Effector memory CD4-positive, alpha-beta T cell (primary cell): ENCODE results near the gene ZNF670.
A peak's percentile ranks its signal among the peaks of the same experiment; 100 is the strongest.
"Not testable (repeated sequence)": the region's sequence is repeated elsewhere in the genome, so short reads cannot be mapped to it uniquely, and the experiment has no call there.

Experiments
- DNase-seq, 3 donors: peaks; one replicate each; pipeline ENCODE4 v3.0.0-alpha.2; 2020
- H3K27ac ChIP-seq: 2 replicates; pipeline ENCODE4 v1.7.0; 2013; ENCODE audit warnings: mild to moderate bottlenecking, low read length, moderate library complexity; ENCODE audit not compliant: insufficient read depth, poor library complexity, severe bottlenecking
- H3K27me3 ChIP-seq: replicated peaks from 2 replicates; pipeline ENCODE4 v1.7.0; 2013; ENCODE audit warnings: mild to moderate bottlenecking, low read length; ENCODE audit not compliant: insufficient read depth, control insufficient read depth, poor library complexity, severe bottlenecking
- H3K36me3 ChIP-seq: 2 replicates; pipeline ENCODE4 v1.7.0; 2013; ENCODE audit warnings: mild to moderate bottlenecking, low read length, moderate library complexity; ENCODE audit not compliant: control insufficient read depth, insufficient read depth
- H3K4me1 ChIP-seq: 2 replicates; pipeline ENCODE4 v1.7.0; 2013; ENCODE audit warnings: low read length, mild to moderate bottlenecking; ENCODE audit not compliant: control insufficient read depth, insufficient read depth, poor library complexity, severe bottlenecking
- H3K4me3 ChIP-seq: 2 replicates; pipeline ENCODE4 v1.7.0; 2013; ENCODE audit warnings: low read length, low read depth, mild to moderate bottlenecking; ENCODE audit not compliant: insufficient read depth, poor library complexity, severe bottlenecking
- H3K9me3 ChIP-seq: 2 replicates; pipeline ENCODE4 v1.7.0; 2013; ENCODE audit warnings: mild to moderate bottlenecking, low read length, moderate library complexity; ENCODE audit not compliant: control insufficient read depth
- total RNA-seq, 3 donors: gene quantifications; one replicate each; lab custom pipeline; 2026; lab: John Stamatoyannopoulos, UW

Gene ZNF670
- 0.26 to 1.2 (median 0.35) reads per million in 3 donors for total RNA-seq

DNA sequence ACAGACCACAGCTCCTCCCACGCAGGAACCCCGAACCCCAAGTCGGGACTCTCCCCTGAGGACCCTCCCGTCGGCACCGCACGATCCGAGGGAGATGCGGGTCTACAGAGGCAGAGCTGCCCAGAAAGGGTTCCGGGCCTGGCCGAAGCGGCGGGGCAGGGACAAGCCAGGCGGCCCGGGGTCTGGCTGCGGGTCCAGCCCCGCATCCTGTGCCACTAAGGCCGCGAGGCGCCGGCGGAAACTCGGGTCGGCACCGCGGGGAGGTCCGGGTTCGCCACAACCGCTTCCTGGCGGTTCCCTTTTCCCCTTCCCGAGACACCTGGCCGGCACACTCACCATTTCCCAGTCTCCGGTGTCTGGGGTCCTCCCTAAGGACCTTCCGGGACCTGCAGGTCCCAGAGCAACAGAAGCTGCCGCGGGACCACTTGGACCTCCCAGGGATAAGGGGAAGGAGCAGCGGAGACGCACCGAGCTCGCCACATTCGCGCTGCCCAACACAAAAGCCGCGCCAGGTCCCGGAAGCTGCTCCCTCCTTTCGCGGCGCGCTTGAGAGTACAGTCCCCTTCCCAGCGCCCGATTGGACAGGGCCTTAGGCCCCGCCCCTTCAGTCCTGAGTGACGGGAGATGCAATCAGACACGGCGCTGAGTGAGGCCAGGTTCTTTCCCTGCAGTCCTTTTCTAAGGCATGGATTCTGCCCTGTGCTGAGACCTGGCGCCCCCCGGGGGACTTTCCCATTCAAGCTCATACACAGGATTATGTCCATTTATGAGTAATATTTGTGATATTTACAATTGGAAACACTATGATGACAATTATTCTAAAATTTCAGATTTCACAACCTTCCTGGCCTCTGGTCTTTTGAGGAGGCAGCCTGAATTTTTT lies at the start of gene ZNF670:
Gene ZNF670 (minus strand): TSS at position 554 of the 883 bp plus-strand sequence. CDS start 215 bp downstream, at position 339.
- H3K27me3 ChIP-seq, result no peaks in the 10 kb centered on the region
- peaks cover 5% of the 10 kb centered on the region for H3K4me1 ChIP-seq
- H3K4me3 ChIP-seq, result peak within 1 kb of the TSS; percentile 91
- no peaks in the 10 kb centered on the region for H3K36me3 ChIP-seq
- no peaks in the 10 kb centered on the region for H3K9me3 ChIP-seq
- peak; percentile 55 to 75 (median 71) for DNase-seq
- H3K27ac ChIP-seq, result peak within 1 kb of the TSS; percentile 57

DNA sequence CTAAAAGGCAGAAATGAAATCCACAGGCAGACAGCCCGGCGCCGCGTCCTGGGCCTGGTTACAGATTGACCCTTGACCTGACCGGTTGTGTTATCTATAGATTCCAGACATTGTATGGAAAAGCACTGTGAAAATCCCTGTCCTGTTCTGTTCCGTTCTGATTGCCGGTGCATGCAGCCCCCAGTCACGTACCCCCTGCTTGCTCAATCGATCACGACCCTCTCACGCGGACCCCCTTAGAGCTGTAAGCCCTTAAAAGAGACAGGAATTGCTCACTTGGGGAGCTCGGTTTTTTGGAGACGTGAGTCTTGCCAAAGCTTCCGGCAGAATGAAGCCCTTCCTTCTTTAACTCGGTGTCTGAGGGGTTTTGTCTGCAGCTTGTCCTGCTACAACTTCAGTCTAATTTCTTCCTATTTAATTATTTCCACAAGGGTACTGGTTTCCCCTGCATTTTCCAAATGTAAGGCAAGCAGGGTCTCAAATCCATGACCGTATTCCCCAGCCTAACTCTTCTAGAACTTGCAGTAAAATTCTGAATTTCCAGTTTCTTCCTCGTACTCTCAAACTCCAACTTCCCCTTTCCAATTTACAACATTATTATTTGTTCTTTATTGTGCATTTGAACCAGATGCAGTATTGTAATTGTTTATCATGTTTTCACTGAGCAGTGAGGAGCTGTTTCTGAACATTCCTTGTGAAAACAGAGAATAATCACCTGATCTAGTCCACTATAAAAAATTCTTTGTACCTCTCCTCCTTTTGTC lies 49.1 kb upstream of the ZNF670 start:
- not testable (repeated sequence) for H3K27ac ChIP-seq, H3K4me3 ChIP-seq, H3K4me1 ChIP-seq, H3K36me3 ChIP-seq, DNase-seq, H3K27me3 ChIP-seq, H3K9me3 ChIP-seq

DNA sequence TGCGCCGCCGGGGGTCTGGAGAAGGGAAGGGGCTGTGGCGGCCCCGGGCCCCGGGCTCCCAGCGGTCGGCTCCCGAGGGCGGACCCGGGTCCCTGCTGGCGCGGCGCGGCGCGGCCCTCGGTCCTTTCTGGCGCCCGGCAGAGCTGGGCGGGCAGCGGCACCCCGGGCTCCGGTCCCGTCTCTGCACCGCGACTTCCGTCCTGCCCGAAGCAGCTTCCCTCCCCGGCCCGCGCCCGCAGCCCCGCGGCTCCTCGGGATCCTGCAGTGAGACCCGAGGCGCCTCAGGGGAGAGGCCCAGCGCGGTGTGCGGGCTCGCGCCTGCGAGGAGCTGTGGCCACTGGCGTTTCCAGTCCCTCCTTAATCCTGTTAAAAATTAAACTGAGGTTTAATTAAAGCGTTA lies 48.0 kb upstream of the ZNF670 start:
- DNase-seq, H3K36me3 ChIP-seq, H3K9me3 ChIP-seq, H3K27ac ChIP-seq, H3K4me3 ChIP-seq, H3K27me3 ChIP-seq, H3K4me1 ChIP-seq: not testable (repeated sequence)

DNA sequence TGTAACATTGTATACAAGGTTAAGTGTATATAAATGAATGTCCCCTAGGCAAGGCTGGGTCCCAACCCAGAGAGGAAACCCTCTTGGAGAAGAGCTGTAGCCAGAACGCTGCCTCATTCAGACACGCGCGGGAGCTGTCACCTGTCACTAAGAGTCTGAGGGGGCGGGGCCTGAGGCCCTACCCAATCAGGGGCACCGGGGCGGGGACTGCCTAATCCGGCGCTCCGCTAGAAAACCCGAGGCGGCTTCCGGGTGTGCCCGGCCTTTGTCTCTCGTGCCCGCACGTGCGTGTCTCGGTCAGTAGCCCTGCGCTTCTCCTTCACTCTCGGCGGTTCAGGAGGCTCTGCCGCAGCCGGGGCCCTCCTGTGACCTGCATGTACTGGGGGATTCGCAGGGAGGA lies 47.6 kb upstream of the ZNF670 start:
- not testable (repeated sequence) for H3K27ac ChIP-seq, H3K4me1 ChIP-seq, H3K27me3 ChIP-seq, H3K4me3 ChIP-seq, H3K36me3 ChIP-seq, DNase-seq, H3K9me3 ChIP-seq

DNA sequence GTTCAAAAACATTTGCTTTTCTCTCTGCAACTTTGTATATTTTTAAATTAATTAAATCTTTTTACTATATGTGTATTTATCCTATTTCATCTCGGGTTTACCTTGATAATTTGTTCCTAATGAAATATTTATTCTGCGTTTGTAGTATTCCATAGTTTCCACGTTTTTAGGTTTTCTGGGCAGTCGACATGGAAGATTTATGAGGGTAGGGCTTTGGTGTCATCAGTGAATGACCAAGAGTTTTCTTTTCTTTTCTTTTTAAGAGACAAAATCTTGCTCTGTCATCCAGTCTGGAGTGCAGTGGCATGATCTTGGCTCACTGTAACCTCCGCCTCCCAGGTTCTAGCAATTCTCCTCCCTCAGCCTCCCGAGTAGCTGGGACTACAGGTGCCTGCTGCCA lies 42.8 kb upstream of the ZNF670 start:
- H3K27ac ChIP-seq, result no peak overlapping the region
- H3K4me1 ChIP-seq, result no peaks in the 10 kb centered on the region
- DNase-seq, result no peak
- no peak overlapping the region for H3K4me3 ChIP-seq
- H3K36me3 ChIP-seq, result no peaks in the 10 kb centered on the region
- no peaks in the 10 kb centered on the region for H3K27me3 ChIP-seq
- no peaks in the 10 kb centered on the region for H3K9me3 ChIP-seq

DNA sequence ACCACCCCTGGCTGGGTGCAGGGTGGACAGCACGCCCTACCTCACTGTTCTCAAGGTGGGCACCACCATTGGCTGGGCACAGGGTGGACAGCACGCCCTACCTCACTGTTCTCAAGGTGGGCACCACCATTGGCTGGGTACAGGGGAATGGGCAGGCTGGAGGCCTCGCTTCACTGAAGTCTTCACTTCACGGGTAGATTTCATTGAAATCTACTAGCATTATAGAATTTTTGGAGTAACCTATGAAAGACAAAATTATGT lies 41.7 kb upstream of the ZNF670 start:
- DNase-seq, H3K36me3 ChIP-seq, H3K4me3 ChIP-seq, H3K27ac ChIP-seq, H3K27me3 ChIP-seq, H3K9me3 ChIP-seq, H3K4me1 ChIP-seq: not testable (repeated sequence)

DNA sequence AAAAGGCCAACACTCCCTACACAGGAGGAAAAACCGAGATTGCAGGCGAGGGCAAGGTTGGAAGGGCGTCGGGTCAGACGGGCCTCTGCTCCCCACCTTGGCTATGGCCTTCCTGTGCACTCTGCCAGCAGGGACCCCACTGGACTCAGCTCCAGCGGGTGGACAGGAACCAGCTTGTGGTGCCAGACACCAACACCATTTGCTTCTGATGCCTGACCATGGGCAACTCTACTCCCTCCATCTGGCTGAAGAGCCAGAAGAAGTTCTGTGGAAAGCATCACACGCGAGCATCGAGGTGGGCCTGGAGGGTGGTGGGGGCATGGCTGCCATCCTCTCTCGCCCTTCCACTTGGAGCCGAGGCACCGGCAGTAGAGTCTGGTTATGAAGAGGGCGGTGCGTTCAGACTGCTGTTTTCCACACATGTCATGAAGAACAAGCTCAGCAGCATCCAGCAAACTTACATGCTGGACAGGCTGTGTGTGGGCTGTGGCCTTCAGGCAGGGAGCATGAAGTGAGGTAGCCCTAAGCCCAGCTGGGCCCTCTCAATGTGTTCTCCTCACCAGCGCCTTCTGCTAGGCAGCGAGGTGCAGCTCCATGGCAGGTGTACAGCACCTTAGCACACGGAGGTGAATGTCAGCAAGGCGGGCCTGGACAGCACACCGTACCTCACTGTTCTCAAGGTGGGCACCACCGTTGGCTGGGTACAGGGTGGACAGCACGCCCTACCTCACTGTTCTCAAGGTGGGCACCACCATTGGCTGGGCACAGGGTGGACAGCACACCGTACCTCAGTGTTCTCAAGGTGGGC lies 41.2 kb upstream of the ZNF670 start:
- Histone ChIP-seq H3K9me3 (no peaks in the 10 kb centered on the region), H3K27ac (no peak overlapping the region), H3K4me1 (no peaks in the 10 kb centered on the region), H3K4me3 (no peak overlapping the region), H3K27me3 (no peaks in the 10 kb centered on the region), H3K36me3 (no peaks in the 10 kb centered on the region)
- DNase-seq, result no peak

DNA sequence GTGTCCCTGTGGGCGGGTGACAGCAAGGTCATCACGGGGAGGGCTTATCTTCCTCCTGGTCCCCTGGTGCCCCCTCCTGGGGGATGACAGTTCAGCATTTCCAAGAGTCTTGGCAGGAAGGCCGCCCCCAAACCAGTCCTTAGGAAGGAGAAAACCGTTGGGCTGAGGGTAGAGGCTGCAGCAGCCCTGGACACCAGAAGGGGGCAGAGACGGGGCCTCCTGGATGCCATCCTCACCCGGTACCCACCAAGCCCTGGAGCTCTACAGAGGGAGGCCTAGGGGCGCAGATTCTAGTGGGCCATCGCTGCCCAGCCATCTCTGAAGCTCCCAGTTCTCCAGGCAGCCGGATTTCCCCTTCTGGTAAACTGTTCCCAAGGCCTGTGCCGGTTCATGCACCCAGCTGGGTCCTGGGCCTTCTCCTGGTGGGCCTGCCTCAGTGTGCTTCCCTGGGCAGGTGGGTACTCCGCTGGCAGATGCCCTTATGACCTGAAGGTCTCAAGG lies 40.4 kb upstream of the ZNF670 start:
- H3K27me3 ChIP-seq, result no peaks in the 10 kb centered on the region
- H3K36me3 ChIP-seq, result no peaks in the 10 kb centered on the region
- no peaks in the 10 kb centered on the region for H3K4me1 ChIP-seq
- H3K4me3 ChIP-seq, result no peak overlapping the region
- no peaks in the 10 kb centered on the region for H3K9me3 ChIP-seq
- peak in 1 of 3 donors; percentile 36 for DNase-seq
- H3K27ac ChIP-seq, result no peak overlapping the region

DNA sequence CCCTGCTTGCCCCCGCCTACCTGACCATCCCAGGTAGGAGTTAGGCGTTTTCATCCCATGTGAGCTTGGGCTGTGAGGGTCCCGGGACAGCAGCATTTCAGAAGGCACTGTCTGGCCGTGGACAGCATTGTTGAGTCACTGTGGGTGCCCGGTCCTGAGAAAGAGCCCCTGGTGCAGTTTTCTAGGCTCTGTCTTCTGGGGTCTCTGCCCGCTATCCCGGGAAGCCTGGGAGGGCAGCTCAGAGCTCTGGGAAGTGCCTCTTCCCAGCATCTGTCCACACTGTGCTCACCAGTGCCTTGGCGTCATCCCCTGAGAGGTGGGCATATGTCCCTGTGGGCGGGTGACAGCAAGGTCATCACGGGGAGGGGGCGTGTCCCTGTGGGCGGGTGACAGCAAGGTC lies 36.9 kb upstream of the ZNF670 start:
- Histone ChIP-seq H3K4me1 (peaks cover 16% of the 10 kb centered on the region), H3K27ac (no peak overlapping the region), H3K27me3 (peaks cover 16% of the 10 kb centered on the region), H3K4me3 (no peak overlapping the region), H3K36me3 (no peaks in the 10 kb centered on the region), H3K9me3 (no peaks in the 10 kb centered on the region)
- no peak for DNase-seq
